Activated CD4-positive, alpha-beta T cell treated with anti-CD3 and anti-CD28 coated beads for 48 hours (primary cell): ENCODE results near the gene DDA1.

Experiments used
- DNase-seq: peaks from one replicate; pipeline ENCODE4 v3.0.0-alpha.2; 2020

The DDA1 gene

GRCh38 chr19:17330262-17331044, 21.1 kb downstream of the DDA1 start:
- DNase-seq, result no peak

- DNase-seq, result no peak
Observed at GRCh38 chr19:17331045-17331558, 21.7 kb downstream of the DDA1 start.

- DNase-seq, result no peak
Observed at GRCh38 chr19:17332360-17332676, 23.0 kb downstream of the DDA1 start.

GRCh38 chr19:17332677-17333581, 23.6 kb downstream of the DDA1 start:
- peak; percentile 81 for DNase-seq

GRCh38 chr19:17333611-17334413, 24.4 kb downstream of the DDA1 start:
- DNase-seq, result peak; percentile 86

GRCh38 chr19:17334414-17335409, 25.3 kb downstream of the DDA1 start, which contains the start of gene ANO8:
Gene ANO8, minus strand, starts transcription at chr19:17334855. Its CDS starts 185 bp downstream, at chr19:17334670.
- DNase-seq, result peak; percentile 99

GRCh38 chr19:17335575-17335974, 26.2 kb downstream of the DDA1 start:
- DNase-seq, result no peak

GRCh38 chr19:17336872-17337674, 27.7 kb downstream of the DDA1 start, which contains the start of gene GTPBP3:
Gene GTPBP3, plus strand, starts transcription at chr19:17337553. Its CDS starts 59 bp downstream, at chr19:17337612.
- DNase-seq, result peak; percentile 98

- peak; percentile 61 for DNase-seq
Observed at GRCh38 chr19:17337675-17338432, 28.5 kb downstream of the DDA1 start.

GRCh38 chr19:17338433-17339078, 29.2 kb downstream of the DDA1 start:
- no peak for DNase-seq

- DNase-seq, result peak; percentile 75
Observed at GRCh38 chr19:17339088-17339741, 29.9 kb downstream of the DDA1 start.

GRCh38 chr19:17340302-17340870, 31.0 kb downstream of the DDA1 start:
- DNase-seq, result no peak

GRCh38 chr19:17340871-17341357, 31.6 kb downstream of the DDA1 start:
- no peak for DNase-seq

GRCh38 chr19:17341386-17341785, 32.0 kb downstream of the DDA1 start:
- DNase-seq, result no peak

- DNase-seq, result no peak
Observed at GRCh38 chr19:17341845-17342244, 32.5 kb downstream of the DDA1 start.

GRCh38 chr19:17346109-17346671, 36.8 kb downstream of the DDA1 start:
- peak; percentile 88 for DNase-seq

- no peak for DNase-seq
Observed at GRCh38 chr19:17347361-17347760, 38.0 kb downstream of the DDA1 start.

GRCh38 chr19:17347877-17348276, 38.5 kb downstream of the DDA1 start:
- DNase-seq, result no peak
